Peyer's patch (tissue), 4 donors: Measurements from ENCODE around the gene SUGCT. TPM values are rescaled to one million over a fixed set of nuclear protein-coding genes. Genes with fewer than 3 reads are reported as not detected.
"Not testable (repeated sequence)": the region's sequence is repeated elsewhere in the genome, so short reads cannot be mapped to it uniquely, and the experiment has no call there.

Source experiments
- DNase-seq, 3 donors: peaks; one replicate each; pipeline ENCODE4 v3.0.0-alpha.2; 2017 to 2019
- H3K27ac ChIP-seq, 4 donors: fragments of 200-600 bp; sonication (generic); one replicate each; pipeline ENCODE4 v1.5.1; 2016 to 2019
- H3K27me3 ChIP-seq, 2 donors: fragments of 200-600 bp; sonication (generic); one replicate each; pipeline ENCODE4 v1.5.1; 2019
- H3K36me3 ChIP-seq, 3 donors: fragments of 200-600 bp; sonication (generic); one replicate each; pipeline ENCODE4 v1.5.1; 2016 to 2019
- H3K4me1 ChIP-seq, 4 donors: fragments of 200-600 bp; sonication (generic); one replicate each; pipeline ENCODE4 v1.5.1; 2016 to 2019
- H3K4me3 ChIP-seq, 4 donors: fragments of 200-600 bp; sonication (generic); 1 replicate in 3 of 4; 2 replicates in 1 of 4; pipeline ENCODE4 v1.5.1; 2016 to 2019; ENCODE audit warnings: mild to moderate bottlenecking in 1 of 4
- H3K9me3 ChIP-seq, 4 donors: fragments of 200-600 bp; sonication (generic); one replicate each; pipeline ENCODE4 v1.5.1; 2016 to 2019; ENCODE audit warnings: mild to moderate bottlenecking in 1 of 4
- POLR2A ChIP-seq, 2 donors: fragments of 450-650 bp; IDR thresholded peaks; one replicate each; pipeline ENCODE4 v1.5.1; 2017; ENCODE audit warnings: antibody characterized with exemption in 2 of 2, mild to moderate bottlenecking in 2 of 2, moderate library complexity in 2 of 2
- total RNA-seq, 4 donors: library from RNA; depleted of rRNA; stranded (reverse); fragments of >200 nt; gene quantifications; one replicate each; pipeline ENCODE4 v1.1.0, GENCODE V29; 2016
- TF ChIP-seq, protein P1 (sequence below), 6 experiments: fragments of 450-650 bp in 4 of 6; fragments of 200-600 bp in 2 of 6; sonication (generic) in 1 of 6; IDR thresholded peaks; one replicate each; pipeline ENCODE4 v1.5.1; 2017 to 2019; ENCODE audit warnings: antibody characterized with exemption in 6 of 6, mild to moderate bottlenecking in 3 of 6, moderate library complexity in 1 of 6

Gene SUGCT
- total RNA-seq, 4 donors from 2014 or later = 6.4 to 8.9 (median 8.3) TPM; not detected in 1

DNA sequence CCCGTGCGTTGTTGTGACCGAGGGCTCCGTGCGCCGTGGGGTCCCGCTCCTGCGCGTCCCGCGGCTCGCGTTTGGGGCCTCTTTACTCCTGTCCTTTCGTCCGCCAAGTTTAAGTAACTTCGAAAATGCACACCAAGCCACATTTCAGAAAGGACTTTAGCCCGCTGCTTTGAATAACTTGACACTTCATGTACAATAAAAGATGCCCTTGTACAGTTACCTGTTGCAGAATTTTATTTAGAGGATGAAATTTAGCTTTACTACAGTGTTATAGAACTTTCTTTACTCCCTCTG lies 459 bp downstream of the SUGCT start:
- Histone ChIP-seq H3K36me3 (no peaks in the 10 kb centered on the region), H3K27ac (peak overlapping the region; percentile 82 to 91 (median 88)), H3K4me3 (peak overlapping the region; percentile 82 to 92 (median 85)), H3K9me3 (no peaks in the 10 kb centered on the region), H3K4me1 (peaks cover 0 to 25% (median 2%) of the 10 kb centered on the region in 4 donors), H3K27me3 (no peaks in the 10 kb centered on the region)
- TF ChIP-seq, protein P1, sequence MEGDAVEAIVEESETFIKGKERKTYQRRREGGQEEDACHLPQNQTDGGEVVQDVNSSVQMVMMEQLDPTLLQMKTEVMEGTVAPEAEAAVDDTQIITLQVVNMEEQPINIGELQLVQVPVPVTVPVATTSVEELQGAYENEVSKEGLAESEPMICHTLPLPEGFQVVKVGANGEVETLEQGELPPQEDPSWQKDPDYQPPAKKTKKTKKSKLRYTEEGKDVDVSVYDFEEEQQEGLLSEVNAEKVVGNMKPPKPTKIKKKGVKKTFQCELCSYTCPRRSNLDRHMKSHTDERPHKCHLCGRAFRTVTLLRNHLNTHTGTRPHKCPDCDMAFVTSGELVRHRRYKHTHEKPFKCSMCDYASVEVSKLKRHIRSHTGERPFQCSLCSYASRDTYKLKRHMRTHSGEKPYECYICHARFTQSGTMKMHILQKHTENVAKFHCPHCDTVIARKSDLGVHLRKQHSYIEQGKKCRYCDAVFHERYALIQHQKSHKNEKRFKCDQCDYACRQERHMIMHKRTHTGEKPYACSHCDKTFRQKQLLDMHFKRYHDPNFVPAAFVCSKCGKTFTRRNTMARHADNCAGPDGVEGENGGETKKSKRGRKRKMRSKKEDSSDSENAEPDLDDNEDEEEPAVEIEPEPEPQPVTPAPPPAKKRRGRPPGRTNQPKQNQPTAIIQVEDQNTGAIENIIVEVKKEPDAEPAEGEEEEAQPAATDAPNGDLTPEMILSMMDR (IDR thresholded peaks at IDR 0.05) = no peak
- no peak for TF ChIP-seq POLR2A (IDR thresholded peaks at IDR 0.05)
- DNase-seq = no peak

DNA sequence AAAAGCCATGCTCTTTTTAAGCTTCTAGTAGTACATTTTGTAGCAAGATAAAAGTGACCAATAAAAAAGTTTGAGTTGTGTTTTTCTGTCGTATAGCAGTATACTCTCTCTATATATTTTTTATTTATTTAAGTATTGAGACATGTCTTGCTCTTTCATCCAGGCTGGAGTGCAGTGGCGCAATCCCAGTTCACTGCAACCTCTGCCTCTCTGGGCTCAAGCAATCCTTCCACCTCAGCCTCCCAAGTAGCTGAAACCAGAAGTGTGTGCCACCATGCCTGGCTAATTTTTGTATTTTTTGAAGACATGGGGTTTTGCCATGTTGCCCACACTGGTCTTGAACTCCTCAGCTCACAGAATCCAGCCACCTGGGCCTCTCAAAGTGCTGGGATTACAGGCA lies 2.8 kb downstream of the SUGCT start:
- no peaks in the 10 kb centered on the region for H3K27me3 ChIP-seq
- TF ChIP-seq, protein P1 (IDR thresholded peaks at IDR 0.05) = no peak
- no peak for TF ChIP-seq POLR2A (IDR thresholded peaks at IDR 0.05)

DNA sequence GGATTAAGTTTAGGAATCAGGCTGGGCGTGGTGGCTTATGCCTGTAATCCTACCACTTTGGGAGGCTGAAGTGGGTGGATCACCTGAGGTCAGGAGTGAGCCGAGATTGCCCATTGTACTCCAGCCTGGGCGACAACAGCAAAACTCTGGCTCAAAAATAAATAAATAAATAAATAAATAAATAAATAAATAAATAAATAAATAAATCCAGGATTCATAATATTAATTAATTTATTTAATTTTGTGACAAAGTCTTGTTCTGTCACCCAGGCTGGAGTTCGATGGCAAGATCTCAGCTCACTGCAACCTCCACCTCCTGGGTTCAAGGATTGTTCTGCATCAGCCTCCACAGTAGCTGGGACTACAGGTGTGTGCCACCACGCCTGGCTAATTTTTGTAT lies 4.2 kb downstream of the SUGCT start:
- DNase-seq = no peak
- Histone ChIP-seq H3K4me3 (no peak overlapping the region), H3K9me3 (no peaks in the 10 kb centered on the region), H3K36me3 (no peaks in the 10 kb centered on the region), H3K27ac (no peak overlapping the region), H3K4me1 (peaks cover 0 to 4% (median 0%) of the 10 kb centered on the region in 4 donors), H3K27me3 (no peaks in the 10 kb centered on the region)
- no peak for TF ChIP-seq POLR2A (IDR thresholded peaks at IDR 0.05)
- TF ChIP-seq, protein P1 (IDR thresholded peaks at IDR 0.05) = no peak

More for the DNA sequence above, 2.8 kb downstream of the SUGCT start:
- no peaks in the 10 kb centered on the region for H3K36me3 ChIP-seq
- no peak overlapping the region for H3K27ac ChIP-seq
- peaks cover 0 to 14% (median 2%) of the 10 kb centered on the region in 4 donors for H3K4me1 ChIP-seq
- no peaks in the 10 kb centered on the region for H3K9me3 ChIP-seq
- no peak overlapping the region for H3K4me3 ChIP-seq
- DNase-seq = no peak

- H3K36me3 ChIP-seq, H3K4me3 ChIP-seq, H3K4me1 ChIP-seq, H3K9me3 ChIP-seq, H3K27me3 ChIP-seq, H3K27ac ChIP-seq, DNase-seq: not testable (repeated sequence)
Observed at GRCh38 chr7:40139891-40140290, 5.1 kb downstream of the SUGCT start.

DNA sequence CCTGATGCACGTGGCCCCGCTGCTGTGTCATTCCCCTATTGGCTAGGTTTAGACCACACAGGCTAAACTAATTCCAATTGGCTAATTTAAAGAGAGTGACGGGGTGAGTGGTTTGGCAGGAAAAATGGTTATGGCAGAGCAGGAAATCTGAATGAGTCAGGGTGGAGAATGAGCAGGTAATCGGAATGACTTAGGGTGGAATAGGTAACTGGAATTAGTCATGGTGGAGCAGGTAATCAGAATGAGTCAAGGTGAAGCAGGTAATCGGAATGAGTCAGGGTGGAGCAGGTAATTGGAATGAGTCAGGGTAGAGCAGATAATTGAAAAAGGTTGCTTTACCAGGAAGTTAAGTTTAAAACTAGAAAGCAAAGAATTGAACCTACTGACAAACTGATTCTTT lies 7.1 kb downstream of the SUGCT start:
- H3K9me3 ChIP-seq, H3K36me3 ChIP-seq, H3K4me3 ChIP-seq, DNase-seq, H3K27me3 ChIP-seq, H3K27ac ChIP-seq: not testable (repeated sequence)
- H3K4me1 ChIP-seq = peaks cover 0 to 11% (median 0%) of the 10 kb centered on the region in 4 donors

DNA sequence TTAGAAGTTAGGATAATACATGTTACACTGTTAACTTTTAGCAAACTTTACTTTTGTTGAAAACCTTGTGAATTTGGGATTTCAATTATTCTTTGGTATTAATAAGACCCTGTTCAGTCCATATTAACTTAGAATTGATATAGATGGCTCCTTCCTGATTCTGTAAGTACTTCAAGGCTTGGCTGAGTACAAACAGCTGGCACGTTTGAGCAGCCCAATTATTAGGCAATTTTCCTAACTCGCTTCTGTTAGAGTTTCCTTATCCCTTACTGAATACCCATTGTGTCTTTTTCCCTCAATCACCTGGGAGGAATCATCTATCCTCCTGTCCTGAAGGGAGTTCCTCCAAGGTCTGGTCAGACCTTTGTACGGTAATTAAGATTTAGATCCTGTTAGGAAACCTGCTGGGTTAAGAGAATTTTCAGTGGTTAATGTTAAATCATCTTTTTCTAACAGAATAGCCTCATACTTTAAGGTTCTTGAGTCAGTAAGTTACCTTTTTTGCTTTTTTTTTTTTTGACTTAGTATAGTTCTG lies 10.9 kb downstream of the SUGCT start:
- peak overlapping the region in 1 of 4 donors; percentile 31 for H3K27ac ChIP-seq
- not testable (repeated sequence) for H3K36me3 ChIP-seq, H3K4me3 ChIP-seq, H3K9me3 ChIP-seq, DNase-seq, H3K27me3 ChIP-seq
- H3K4me1 ChIP-seq = peaks cover 0 to 11% (median 0%) of the 10 kb centered on the region in 4 donors

DNA sequence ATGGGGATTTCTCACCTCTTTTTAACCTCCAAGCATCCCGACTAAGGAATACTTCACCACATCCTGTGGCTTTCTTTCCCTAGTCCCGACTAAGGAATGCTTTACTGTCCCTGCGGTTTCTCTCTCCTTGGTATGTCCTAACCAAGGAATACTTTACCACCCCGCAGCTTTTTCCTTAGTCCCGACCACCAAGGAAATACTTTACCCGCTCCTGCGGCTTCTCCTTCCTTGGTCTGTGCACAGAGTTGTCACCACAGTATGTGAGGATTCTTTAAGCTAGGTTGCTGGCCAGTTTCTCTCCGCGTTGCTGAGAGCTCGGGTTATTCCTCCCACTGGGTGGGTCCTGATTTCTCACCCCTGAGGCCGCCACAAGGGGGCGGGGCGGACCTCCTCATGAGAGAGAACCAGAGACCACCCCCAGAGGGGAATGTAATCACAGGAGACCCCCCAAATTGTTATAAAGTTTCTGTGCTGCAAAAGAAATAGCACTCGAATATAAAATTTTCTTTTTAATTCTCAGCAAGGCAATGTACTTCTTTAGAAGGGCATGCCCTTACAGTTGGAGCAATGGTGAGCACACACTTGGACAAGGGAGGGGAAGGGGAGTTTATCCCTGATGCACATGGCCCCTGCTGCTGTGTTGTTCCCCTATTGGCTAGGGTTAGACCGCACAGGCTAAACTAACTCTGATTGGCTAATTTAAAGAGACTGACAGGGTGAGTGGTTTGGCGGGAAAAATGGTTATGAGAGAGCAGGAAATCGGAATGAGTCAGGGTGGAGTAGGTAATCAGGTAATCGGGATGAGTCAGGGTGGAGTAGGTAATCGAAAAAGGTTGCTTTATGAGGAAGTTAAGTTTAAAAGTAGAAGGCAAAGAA lies 12.8 kb downstream of the SUGCT start:
- Histone ChIP-seq H3K4me1 (peaks cover 0 to 11% (median 0%) of the 10 kb centered on the region in 4 donors), H3K9me3 (no peaks in the 10 kb centered on the region), H3K27me3 (no peaks in the 10 kb centered on the region), H3K36me3 (no peaks in the 10 kb centered on the region), H3K4me3 (no peak overlapping the region), H3K27ac (no peak overlapping the region)
- TF ChIP-seq, protein P1 (IDR thresholded peaks at IDR 0.05) = no peak
- no peak for TF ChIP-seq POLR2A (IDR thresholded peaks at IDR 0.05)
- no peak for DNase-seq

GRCh38 chr7:40148247-40148580 lies 13.4 kb downstream of the SUGCT start:
- peaks cover 0 to 11% (median 0%) of the 10 kb centered on the region in 4 donors for H3K4me1 ChIP-seq
- H3K9me3 ChIP-seq, H3K4me3 ChIP-seq, DNase-seq, H3K36me3 ChIP-seq, H3K27me3 ChIP-seq, H3K27ac ChIP-seq: not testable (repeated sequence)
